HL-60/S4 (cell line): ENCODE measurements around the gene ZBTB5.
"Not testable (repeated sequence)": the region's sequence is repeated elsewhere in the genome, so short reads cannot be mapped to it uniquely, and the experiment has no call there.

ENCODE experiments used
- in situ Hi-C: fragments of 300-500 bp; cut with MboI; formaldehyde crosslinking; loops from 2 replicates; pipeline ENCODE4 v1.14.3; 2022; ENCODE audit warnings: low sequenced_read_pairs

The ZBTB5 gene

GRCh38 chr9:37426431-37426830, 38.8 kb downstream of the ZBTB5 start:
- in situ Hi-C loops = not testable (repeated sequence)

- in situ Hi-C loops = no loop called here
Observed at GRCh38 chr9:37425298-37425752, 39.9 kb downstream of the ZBTB5 start.

GRCh38 chr9:37424686-37425297, 40.5 kb downstream of the ZBTB5 start:
- in situ Hi-C loops = no loop called here

- in situ Hi-C loops = no loop called here
Observed at GRCh38 chr9:37424204-37424685, 41.0 kb downstream of the ZBTB5 start.

GRCh38 chr9:37423508-37423907, 41.7 kb downstream of the ZBTB5 start:
- in situ Hi-C loops = no loop called here

GRCh38 chr9:37422289-37423104, 42.8 kb downstream of the ZBTB5 start, which contains the start of gene GRHPR:
TSS of gene GRHPR (plus strand) at chr9:37422696. CDS start at chr9:37422751, 55 bp downstream.
- in situ Hi-C loops = no loop called here

- in situ Hi-C loops = no loop called here
Observed at GRCh38 chr9:37421914-37422288, 43.3 kb downstream of the ZBTB5 start.

- in situ Hi-C loops = no loop called here
Observed at GRCh38 chr9:37420271-37421215, 44.7 kb downstream of the ZBTB5 start.

- in situ Hi-C loops = no loop called here
Observed at GRCh38 chr9:37419204-37419603, 46.0 kb downstream of the ZBTB5 start.

GRCh38 chr9:37417857-37418618, 47.2 kb downstream of the ZBTB5 start:
- in situ Hi-C loops = no loop called here

- in situ Hi-C loops = no loop called here
Observed at GRCh38 chr9:37417252-37417803, 47.9 kb downstream of the ZBTB5 start.

GRCh38 chr9:37415011-37415719, 50.1 kb downstream of the ZBTB5 start:
- in situ Hi-C loops = no loop called here

GRCh38 chr9:37414503-37414943, 50.7 kb downstream of the ZBTB5 start:
- in situ Hi-C loops = no loop called here

GRCh38 chr9:37413311-37413710, 51.9 kb downstream of the ZBTB5 start:
- in situ Hi-C loops = no loop called here

- in situ Hi-C loops = no loop called here
Observed at GRCh38 chr9:37412431-37413151, 52.7 kb downstream of the ZBTB5 start.

- in situ Hi-C loops = no loop called here
Observed at GRCh38 chr9:37410969-37411785, 54.1 kb downstream of the ZBTB5 start.

- in situ Hi-C loops = no loop called here
Observed at GRCh38 chr9:37410354-37410861, 54.8 kb downstream of the ZBTB5 start.
